SK-N-SH (cell line): ENCODE data around the gene GEMIN8. TPM values are rescaled to one million over a fixed set of nuclear protein-coding genes. Genes with fewer than 3 reads are reported as not detected.

Experiments used
- CTCF ChIA-PET: fragments of 300-600, 350-600 bp; formaldehyde crosslinking; extraction: SDS; loops from one replicate; lab custom pipeline; 2021; lab: Yijun Ruan, JAX
- POLR2A ChIA-PET: fragments of 350-600 bp; sonication (Branson Sonifier 250); formaldehyde crosslinking; extraction: SDS; loops from one replicate; lab custom pipeline; 2020; ENCODE audit warnings: antibody characterized with exemption, inconsistent platforms; lab: Yijun Ruan, JAX
- DNase-seq: peaks from one replicate; pipeline ENCODE4 v3.0.0; 2012
- H2AFZ ChIP-seq: fragments of 200-600 bp; sonication (generic); 2 replicates; pipeline ENCODE4 v1.8.1; 2016; ENCODE audit warnings: antibody characterized with exemption, mild to moderate bottlenecking, low read depth
- H3F3A ChIP-seq: fragments of 200-600 bp; sonication (generic); replicated peaks from 2 replicates; pipeline ENCODE3; 2016; ENCODE audit warnings: antibody characterized with exemption, mild to moderate bottlenecking; ENCODE audit not compliant: insufficient read depth
- H3K27ac ChIP-seq, 2 experiments: fragments of 200-500 bp in 1 of 2; fragments of 200-600 bp in 1 of 2; sonication (Bioruptor generic) in 1 of 2; sonication (generic), shearing (Covaris generic) in 1 of 2; 2 replicates each; pipeline versions ENCODE4 v1.5.1 to v1.6.1; 2014 to 2016; ENCODE audit warnings: low read depth in 2 of 2, inconsistent platforms in 1 of 2, low read length in 1 of 2, mild to moderate bottlenecking in 1 of 2, mixed read lengths in 1 of 2
- H3K27me3 ChIP-seq: fragments of 200-600 bp; sonication (generic), shearing (Covaris generic); 2 replicates; pipeline ENCODE4 v1.6.1; 2016; ENCODE audit warnings: mixed run types; ENCODE audit not compliant: insufficient read depth
- H3K36me3 ChIP-seq, 2 experiments: fragments of 200-500 bp in 1 of 2; fragments of 200-600 bp in 1 of 2; sonication (Bioruptor generic) in 1 of 2; sonication (generic) in 1 of 2; replicated peaks in 1 of 2; 2 replicates each; pipeline versions ENCODE3 to v1.5.1; 2014 to 2016; ENCODE audit warnings: low read length in 1 of 2, mild to moderate bottlenecking in 1 of 2; ENCODE audit not compliant: insufficient read depth in 2 of 2, control insufficient read depth in 1 of 2
- H3K4me1 ChIP-seq, 2 experiments: fragments of 200-500 bp in 1 of 2; fragments of 200-600 bp in 1 of 2; sonication (Bioruptor generic) in 1 of 2; sonication (generic), shearing (Covaris generic) in 1 of 2; 2 replicates each; pipeline versions ENCODE4 v1.5.1 to v1.6.1; 2014 to 2016; ENCODE audit warnings: low read depth in 1 of 2, low read length in 1 of 2, mixed run types in 1 of 2; ENCODE audit not compliant: insufficient read depth in 2 of 2, control insufficient read depth in 1 of 2
- H3K4me2 ChIP-seq: fragments of 200-600 bp; sonication (generic), shearing (Covaris generic); 2 replicates; pipeline ENCODE4 v1.6.1; 2017; ENCODE audit warnings: mixed run types
- H3K4me3 ChIP-seq, 2 experiments: fragments of 200-500 bp in 1 of 2; fragments of 200-600 bp in 1 of 2; sonication (Bioruptor generic) in 1 of 2; sonication (generic), shearing (Covaris generic) in 1 of 2; 2 replicates each; pipeline versions ENCODE4 v1.5.1 to v1.8.1; 2014 to 2016; ENCODE audit warnings: low read depth in 2 of 2, inconsistent platforms in 1 of 2, low read length in 1 of 2, mild to moderate bottlenecking in 1 of 2, mixed read lengths in 1 of 2, moderate library complexity in 1 of 2
- H3K79me2 ChIP-seq: fragments of 200-600 bp; sonication (generic); 2 replicates; pipeline ENCODE4 v1.8.1; 2017; ENCODE audit warnings: mild to moderate bottlenecking; ENCODE audit not compliant: insufficient read depth
- H3K9ac ChIP-seq: fragments of 200-600 bp; sonication (generic); 2 replicates; pipeline ENCODE4 v1.6.1; 2017; ENCODE audit warnings: mixed run types
- H3K9me2 ChIP-seq: fragments of 200-600 bp; sonication (generic); 2 replicates; pipeline ENCODE4 v1.6.1; 2017; ENCODE audit warnings: mixed run types
- H3K9me3 ChIP-seq: fragments of 200-600 bp; sonication (generic); 2 replicates; pipeline ENCODE4 v1.6.1; 2017; ENCODE audit warnings: mixed run types, mild to moderate bottlenecking, moderate library complexity
- H4K20me1 ChIP-seq: fragments of 200-600 bp; sonication (generic); 2 replicates; pipeline ENCODE4 v1.6.1; 2017; ENCODE audit warnings: mild to moderate bottlenecking, mixed run types; ENCODE audit not compliant: insufficient read depth
- EP300 ChIP-seq, 2 experiments: IDR thresholded peaks; 2 replicates each; pipeline versions ENCODE4 v1.4.0 to v1.6.1; 2012; ENCODE audit warnings: borderline replicate concordance in 1 of 2, low read depth in 1 of 2, low read length in 1 of 2
- EZH2phosphoT487 ChIP-seq: fragments of 200-600 bp; sonication (generic); IDR thresholded peaks from 2 replicates; pipeline ENCODE4 v1.6.1; 2017; ENCODE audit warnings: low read depth, mixed run types, mild to moderate bottlenecking, antibody characterized with exemption, moderate library complexity, borderline replicate concordance
- FOXJ3 ChIP-seq: sonication (generic); formaldehyde crosslinking; IDR thresholded peaks from 2 replicates; pipeline ENCODE4 v1.5.1; 2020; ENCODE audit warnings: mild to moderate bottlenecking, missing genetic modification reagents
- FOXM1 ChIP-seq: IDR thresholded peaks from 2 replicates; pipeline ENCODE4 v1.4.0; 2012; ENCODE audit warnings: low read depth, mild to moderate bottlenecking
- GABPA ChIP-seq: IDR thresholded peaks from 2 replicates; pipeline ENCODE4 v1.4.0; 2012; ENCODE audit warnings: low read depth, mild to moderate bottlenecking
- MEF2A ChIP-seq: IDR thresholded peaks from 2 replicates; pipeline ENCODE4 v1.4.0; 2012; ENCODE audit warnings: low read depth, borderline replicate concordance
- MXI1 ChIP-seq: IDR thresholded peaks from 2 replicates; pipeline ENCODE4 v1.6.1; 2012; ENCODE audit warnings: mild to moderate bottlenecking, low read depth, low read length, improper control_type of control experiment
- NFIC ChIP-seq: IDR thresholded peaks from 2 replicates; pipeline ENCODE4 v1.4.0; 2012; ENCODE audit warnings: borderline replicate concordance
- NRF1 ChIP-seq: IDR thresholded peaks from 2 replicates; pipeline ENCODE4 v1.6.1; 2012; ENCODE audit warnings: low read depth, mild to moderate bottlenecking, low read length
- POLR2AphosphoS5 ChIP-seq: IDR thresholded peaks from 2 replicates; pipeline ENCODE4 v1.6.1; 2012; ENCODE audit warnings: low read depth, low read length
- RAD21 ChIP-seq: IDR thresholded peaks from 2 replicates; pipeline ENCODE4 v1.6.1; 2012; ENCODE audit warnings: mild to moderate bottlenecking, low read length
- RCOR1 ChIP-seq: fragments of 150-350 bp; IDR thresholded peaks from 2 replicates; pipeline ENCODE4 v1.6.1; 2017; ENCODE audit warnings: antibody characterized with exemption, low read length
- RFX5 ChIP-seq: IDR thresholded peaks from 2 replicates; pipeline ENCODE4 v1.6.1; 2012; ENCODE audit warnings: mild to moderate bottlenecking, improper control_type of control experiment, low read length
- RXRA ChIP-seq: IDR thresholded peaks from 2 replicates; pipeline ENCODE4 v1.4.0; 2012; ENCODE audit warnings: low read depth, mild to moderate bottlenecking, borderline replicate concordance
- SIN3A ChIP-seq: IDR thresholded peaks from 2 replicates; pipeline ENCODE4 v1.6.1; 2012; ENCODE audit warnings: low read depth, mild to moderate bottlenecking, low read length, moderate library complexity, borderline replicate concordance
- TAF1 ChIP-seq: IDR thresholded peaks from 2 replicates; pipeline ENCODE4 v1.6.1; 2012; ENCODE audit warnings: low read depth, mild to moderate bottlenecking, low read length, moderate library complexity, borderline replicate concordance
- TCF12 ChIP-seq: IDR thresholded peaks from 2 replicates; pipeline ENCODE4 v1.4.0; 2012
- USF1 ChIP-seq: IDR thresholded peaks from 2 replicates; pipeline ENCODE4 v1.4.0; 2012; ENCODE audit warnings: low read depth, borderline replicate concordance
- WGBS: methylation state at CpG from one replicate; pipeline ENCODE4 v1.1.6; 2017; ENCODE audit warnings: low lambda C conversion rate; 5-methylcytosine and 5-hydroxymethylcytosine counted together
- polyA plus RNA-seq, 3 experiments: library from polyadenylated mRNA; depleted of rRNA; stranded (reverse); fragments of >200 nt; gene quantifications; 2 replicates each; pipeline ENCODE4 v1.2.3, GENCODE V29; 2012
- TF ChIP-seq, protein P1 (sequence below): fragments of 150-350 bp; IDR thresholded peaks from 2 replicates; pipeline ENCODE4 v1.6.1; 2016; ENCODE audit warnings: mild to moderate bottlenecking, low read depth, low read length
- TF ChIP-seq, protein P2 (sequence below): fragments of 200-600 bp; sonication (generic); IDR thresholded peaks from 2 replicates; pipeline ENCODE4 v1.6.1; 2017; ENCODE audit warnings: antibody characterized with exemption, mild to moderate bottlenecking, moderate library complexity
- TF ChIP-seq, protein P3 (sequence below): IDR thresholded peaks from 2 replicates; pipeline ENCODE4 v1.6.1; 2012; ENCODE audit warnings: mild to moderate bottlenecking, low read depth, low read length, moderate library complexity
- TF ChIP-seq, protein P4 (sequence below): IDR thresholded peaks from 2 replicates; pipeline ENCODE4 v1.4.0; 2012; ENCODE audit warnings: low read depth

The GEMIN8 gene, protein sequence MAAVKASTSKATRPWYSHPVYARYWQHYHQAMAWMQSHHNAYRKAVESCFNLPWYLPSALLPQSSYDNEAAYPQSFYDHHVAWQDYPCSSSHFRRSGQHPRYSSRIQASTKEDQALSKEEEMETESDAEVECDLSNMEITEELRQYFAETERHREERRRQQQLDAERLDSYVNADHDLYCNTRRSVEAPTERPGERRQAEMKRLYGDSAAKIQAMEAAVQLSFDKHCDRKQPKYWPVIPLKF
- 69.8 and 78.0 TPM in 2 replicates for polyA plus RNA-seq (2012; rRNA removed)
- 45.4 and 54.9 TPM in 2 replicates for polyA plus RNA-seq (2012; cell fraction: cytosol; rRNA removed)
- polyA plus RNA-seq (2012; cell fraction: nucleus; rRNA removed): 143 and 160 TPM in 2 replicates

DNA sequence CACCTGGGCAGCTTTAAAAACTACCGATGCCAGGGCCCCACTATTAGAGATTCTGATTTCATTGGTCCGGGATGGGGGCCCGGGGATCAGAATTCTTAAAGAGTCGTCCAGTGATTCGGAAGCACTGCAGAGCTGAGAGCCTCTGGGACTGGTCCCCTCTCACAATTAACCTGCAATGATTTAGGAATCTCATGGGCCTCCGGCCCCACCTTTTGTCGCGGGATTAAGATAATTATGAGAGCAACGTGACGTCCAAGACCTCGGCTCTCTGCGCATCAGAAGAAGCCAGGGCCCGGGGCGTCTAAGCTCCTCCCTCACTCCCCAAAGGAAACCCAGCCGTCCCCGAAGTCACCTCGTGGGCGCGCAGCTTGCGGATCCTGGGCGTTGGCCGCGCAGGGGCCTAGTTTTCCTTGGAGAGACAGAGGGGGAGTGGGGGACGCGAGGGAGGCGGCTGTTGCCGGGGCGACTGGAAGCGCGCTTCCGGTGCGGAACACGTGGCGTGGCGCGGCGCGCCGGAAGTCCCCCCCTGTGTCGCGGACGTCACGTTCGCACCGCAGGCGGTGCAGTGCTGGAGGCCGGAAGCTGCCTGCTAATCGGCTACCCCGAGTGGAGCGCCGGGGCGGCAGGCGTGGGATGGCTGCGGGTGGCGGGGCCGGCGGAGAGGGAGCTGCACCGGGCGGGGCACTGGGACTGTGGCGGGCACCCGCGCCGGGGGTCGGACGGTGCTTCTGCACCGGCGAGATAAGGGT lies at the start of gene GEMIN8:
Gene GEMIN8, minus strand, starts transcription at position 468 of the 749 bp plus-strand sequence. CDS start 8,414 bp downstream, outside the sequence.
- peak within 1 kb of the TSS; percentile 76 to 78 for H3K4me3 ChIP-seq
- CTCF ChIA-PET: interaction anchor here (0.7 to 2.4 kb wide), 11 partner anchors 9 to 524 kb away, joined by 3 to 10 read pairs (median 4); partner anchors contain the start of gene OFD1
- peak within 1 kb of the TSS; percentile 62 for H2AFZ ChIP-seq
- 1% methylated on average over 34 of the region's 67 CpGs for WGBS
- no peaks in the 10 kb centered on the region for H3K9me2 ChIP-seq
- peaks cover 32% of the 10 kb centered on the region for H3K79me2 ChIP-seq
- peak within 1 kb of the TSS; percentile 85 for H3K4me2 ChIP-seq
- H3F3A ChIP-seq: peaks cover 32% of the 10 kb centered on the region
- H4K20me1 ChIP-seq: no peaks in the 10 kb centered on the region
- POLR2A ChIA-PET: interaction anchor here (0.7 to 2.1 kb wide), 6 partner anchors 10 to 376 kb away, joined by 3 to 13 read pairs (median 11); partner anchors contain the start of genes OFD1, TCEANC and TRAPPC2
- peak within 1 kb of the TSS; percentile 92 for H3K27ac ChIP-seq
- peak within 1 kb of the TSS; percentile 85 for H3K9ac ChIP-seq
- DNase-seq: peak; percentile 92
- H3K36me3 ChIP-seq: peaks cover 5 to 12% of the 10 kb centered on the region in 2 experiments
- H3K27me3 ChIP-seq: no peaks in the 10 kb centered on the region
- H3K4me1 ChIP-seq: peaks cover 14 to 20% of the 10 kb centered on the region in 2 experiments; a peak in 3 of 4 replicates
- H3K9me3 ChIP-seq: no peaks in the 10 kb centered on the region
- TF ChIP-seq MEF2A (no peak), NFIC (no peak), FOXJ3 (no peak), MXI1 (peak; percentile 96), GABPA (peak; percentile 95), POLR2AphosphoS5 (peak; percentile 60), RFX5 (peak; percentile 51; the same call in 1 of the 2 replicates), SIN3A (peak; percentile 39; the same call in 1 of the 2 replicates), TCF12 (peak; percentile 25; the same call in 1 of the 2 replicates), NRF1 (peak; percentile 52), EP300 (IDR thresholded peaks at IDR 0.05; ENCODE audit: borderline replicate concordance in 1 of 2, low read depth in 1 of 2, low read length in 1 of 2) (peak in 1 of 2 experiments; percentile 51; a peak in 1 of 4 replicates), RAD21 (0 out of 2 replicates have a peak, but pooled peaks have one; percentile 13), RCOR1 (no peak), RXRA (no peak; the same call in 1 of the 2 replicates), TAF1 (peak; percentile 71; the same call in 1 of the 2 replicates), USF1 (peak; percentile 88), EZH2phosphoT487 (no peak), FOXM1 (peak; percentile 45; the same call in 1 of the 2 replicates)
- TF ChIP-seq, protein P1, sequence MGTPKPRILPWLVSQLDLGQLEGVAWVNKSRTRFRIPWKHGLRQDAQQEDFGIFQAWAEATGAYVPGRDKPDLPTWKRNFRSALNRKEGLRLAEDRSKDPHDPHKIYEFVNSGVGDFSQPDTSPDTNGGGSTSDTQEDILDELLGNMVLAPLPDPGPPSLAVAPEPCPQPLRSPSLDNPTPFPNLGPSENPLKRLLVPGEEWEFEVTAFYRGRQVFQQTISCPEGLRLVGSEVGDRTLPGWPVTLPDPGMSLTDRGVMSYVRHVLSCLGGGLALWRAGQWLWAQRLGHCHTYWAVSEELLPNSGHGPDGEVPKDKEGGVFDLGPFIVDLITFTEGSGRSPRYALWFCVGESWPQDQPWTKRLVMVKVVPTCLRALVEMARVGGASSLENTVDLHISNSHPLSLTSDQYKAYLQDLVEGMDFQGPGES: no peak
- TF ChIP-seq, protein P2, sequence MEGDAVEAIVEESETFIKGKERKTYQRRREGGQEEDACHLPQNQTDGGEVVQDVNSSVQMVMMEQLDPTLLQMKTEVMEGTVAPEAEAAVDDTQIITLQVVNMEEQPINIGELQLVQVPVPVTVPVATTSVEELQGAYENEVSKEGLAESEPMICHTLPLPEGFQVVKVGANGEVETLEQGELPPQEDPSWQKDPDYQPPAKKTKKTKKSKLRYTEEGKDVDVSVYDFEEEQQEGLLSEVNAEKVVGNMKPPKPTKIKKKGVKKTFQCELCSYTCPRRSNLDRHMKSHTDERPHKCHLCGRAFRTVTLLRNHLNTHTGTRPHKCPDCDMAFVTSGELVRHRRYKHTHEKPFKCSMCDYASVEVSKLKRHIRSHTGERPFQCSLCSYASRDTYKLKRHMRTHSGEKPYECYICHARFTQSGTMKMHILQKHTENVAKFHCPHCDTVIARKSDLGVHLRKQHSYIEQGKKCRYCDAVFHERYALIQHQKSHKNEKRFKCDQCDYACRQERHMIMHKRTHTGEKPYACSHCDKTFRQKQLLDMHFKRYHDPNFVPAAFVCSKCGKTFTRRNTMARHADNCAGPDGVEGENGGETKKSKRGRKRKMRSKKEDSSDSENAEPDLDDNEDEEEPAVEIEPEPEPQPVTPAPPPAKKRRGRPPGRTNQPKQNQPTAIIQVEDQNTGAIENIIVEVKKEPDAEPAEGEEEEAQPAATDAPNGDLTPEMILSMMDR: no peak
- TF ChIP-seq, protein P3, sequence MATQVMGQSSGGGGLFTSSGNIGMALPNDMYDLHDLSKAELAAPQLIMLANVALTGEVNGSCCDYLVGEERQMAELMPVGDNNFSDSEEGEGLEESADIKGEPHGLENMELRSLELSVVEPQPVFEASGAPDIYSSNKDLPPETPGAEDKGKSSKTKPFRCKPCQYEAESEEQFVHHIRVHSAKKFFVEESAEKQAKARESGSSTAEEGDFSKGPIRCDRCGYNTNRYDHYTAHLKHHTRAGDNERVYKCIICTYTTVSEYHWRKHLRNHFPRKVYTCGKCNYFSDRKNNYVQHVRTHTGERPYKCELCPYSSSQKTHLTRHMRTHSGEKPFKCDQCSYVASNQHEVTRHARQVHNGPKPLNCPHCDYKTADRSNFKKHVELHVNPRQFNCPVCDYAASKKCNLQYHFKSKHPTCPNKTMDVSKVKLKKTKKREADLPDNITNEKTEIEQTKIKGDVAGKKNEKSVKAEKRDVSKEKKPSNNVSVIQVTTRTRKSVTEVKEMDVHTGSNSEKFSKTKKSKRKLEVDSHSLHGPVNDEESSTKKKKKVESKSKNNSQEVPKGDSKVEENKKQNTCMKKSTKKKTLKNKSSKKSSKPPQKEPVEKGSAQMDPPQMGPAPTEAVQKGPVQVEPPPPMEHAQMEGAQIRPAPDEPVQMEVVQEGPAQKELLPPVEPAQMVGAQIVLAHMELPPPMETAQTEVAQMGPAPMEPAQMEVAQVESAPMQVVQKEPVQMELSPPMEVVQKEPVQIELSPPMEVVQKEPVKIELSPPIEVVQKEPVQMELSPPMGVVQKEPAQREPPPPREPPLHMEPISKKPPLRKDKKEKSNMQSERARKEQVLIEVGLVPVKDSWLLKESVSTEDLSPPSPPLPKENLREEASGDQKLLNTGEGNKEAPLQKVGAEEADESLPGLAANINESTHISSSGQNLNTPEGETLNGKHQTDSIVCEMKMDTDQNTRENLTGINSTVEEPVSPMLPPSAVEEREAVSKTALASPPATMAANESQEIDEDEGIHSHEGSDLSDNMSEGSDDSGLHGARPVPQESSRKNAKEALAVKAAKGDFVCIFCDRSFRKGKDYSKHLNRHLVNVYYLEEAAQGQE: no peak; the same call in 1 of the 2 replicates
- TF ChIP-seq, protein P4, sequence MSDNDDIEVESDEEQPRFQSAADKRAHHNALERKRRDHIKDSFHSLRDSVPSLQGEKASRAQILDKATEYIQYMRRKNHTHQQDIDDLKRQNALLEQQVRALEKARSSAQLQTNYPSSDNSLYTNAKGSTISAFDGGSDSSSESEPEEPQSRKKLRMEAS: peak; percentile 98
